GM19455 (cell line): ENCODE results near the gene ROBO1.
"Not testable (repeated sequence)": the region's sequence is repeated elsewhere in the genome, so short reads cannot be mapped to it uniquely, and the experiment has no call there.

Experiments used
- ATAC-seq: cut with Tn5 transposase; IDR thresholded peaks from one replicate; pipeline ENCODE4 v1.9.1; 2021; ENCODE audit not compliant: unreplicated experiment

The ROBO1 gene

GRCh38 chr3:78724364-78724763, 1043.4 kb downstream of the ROBO1 start:
- ATAC-seq: not testable (repeated sequence)

- no peak for ATAC-seq
These were observed 1045.8 kb downstream of the ROBO1 start for GRCh38 chr3:78721771-78722543.

- ATAC-seq: no peak
These were observed 1049.1 kb downstream of the ROBO1 start for GRCh38 chr3:78718707-78719106.

GRCh38 chr3:78717041-78717440, 1050.8 kb downstream of the ROBO1 start:
- ATAC-seq: no peak

GRCh38 chr3:78712941-78713340, 1054.9 kb downstream of the ROBO1 start:
- no peak for ATAC-seq

- no peak for ATAC-seq
These were observed 1055.5 kb downstream of the ROBO1 start for GRCh38 chr3:78712270-78712669.

GRCh38 chr3:78708565-78709073, 1059.2 kb downstream of the ROBO1 start:
- no peak for ATAC-seq

GRCh38 chr3:78707609-78708008, 1060.2 kb downstream of the ROBO1 start:
- no peak for ATAC-seq

- ATAC-seq: no peak
These were observed 1060.8 kb downstream of the ROBO1 start for GRCh38 chr3:78706906-78707523.

GRCh38 chr3:78703944-78704343, 1063.9 kb downstream of the ROBO1 start:
- ATAC-seq: no peak

GRCh38 chr3:78701537-78701936, 1066.3 kb downstream of the ROBO1 start:
- ATAC-seq: no peak

- no peak for ATAC-seq
These were observed 1069.4 kb downstream of the ROBO1 start for GRCh38 chr3:78698431-78698830.

- ATAC-seq: no peak
These were observed 1070.4 kb downstream of the ROBO1 start for GRCh38 chr3:78697426-78697825.

GRCh38 chr3:78690766-78691165, 1077.0 kb downstream of the ROBO1 start:
- ATAC-seq: no peak

GRCh38 chr3:78689378-78689777, 1078.4 kb downstream of the ROBO1 start:
- no peak for ATAC-seq

GRCh38 chr3:78687520-78687919, 1080.3 kb downstream of the ROBO1 start:
- ATAC-seq: no peak

GRCh38 chr3:78683284-78683683, 1084.5 kb downstream of the ROBO1 start:
- ATAC-seq: no peak

GRCh38 chr3:78675119-78675805, 1092.5 kb downstream of the ROBO1 start:
- ATAC-seq: not testable (repeated sequence)

GRCh38 chr3:78670746-78671145, 1097.1 kb downstream of the ROBO1 start:
- no peak for ATAC-seq

- ATAC-seq: no peak
These were observed 1097.7 kb downstream of the ROBO1 start for GRCh38 chr3:78670094-78670493.

- no peak for ATAC-seq
These were observed 1099.5 kb downstream of the ROBO1 start for GRCh38 chr3:78668302-78668701.

GRCh38 chr3:78666470-78666800, 1101.4 kb downstream of the ROBO1 start:
- ATAC-seq: no peak
